Measurements from ENCODE around the gene KIR2DL1.
"Not testable (repeated sequence)": the region's sequence is repeated elsewhere in the genome, so short reads cannot be mapped to it uniquely, and the experiment has no call there.

KIR2DL1 gene

DNA sequence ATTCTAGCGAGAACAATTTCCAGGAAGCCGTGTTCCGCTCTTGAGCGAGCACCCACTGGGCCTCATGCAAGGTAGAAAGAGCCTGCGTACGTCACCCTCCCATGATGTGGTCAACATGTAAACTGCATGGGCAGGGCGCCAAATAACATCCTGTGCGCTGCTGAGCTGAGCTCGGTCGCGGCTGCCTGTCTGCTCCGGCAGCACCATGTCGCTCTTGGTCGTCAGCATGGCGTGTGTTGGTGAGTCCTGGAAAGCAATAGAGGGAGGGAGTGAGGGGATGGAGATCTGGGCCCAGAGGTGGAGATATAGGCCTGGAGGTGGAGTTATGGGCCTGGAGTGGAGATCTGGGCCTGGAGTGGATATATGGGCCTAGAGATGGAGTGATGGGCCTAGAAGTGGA is at the start of gene KIR2DL1:
Gene KIR2DL1, plus strand, starts transcription at position 148 of the 400 bp plus-strand sequence. Its CDS starts 58 bp downstream, at position 206.
- not testable (repeated sequence) for DNase-seq (ENCODE audit: low read depth in 2 of 3, low spot score in 2 of 3)

DNA sequence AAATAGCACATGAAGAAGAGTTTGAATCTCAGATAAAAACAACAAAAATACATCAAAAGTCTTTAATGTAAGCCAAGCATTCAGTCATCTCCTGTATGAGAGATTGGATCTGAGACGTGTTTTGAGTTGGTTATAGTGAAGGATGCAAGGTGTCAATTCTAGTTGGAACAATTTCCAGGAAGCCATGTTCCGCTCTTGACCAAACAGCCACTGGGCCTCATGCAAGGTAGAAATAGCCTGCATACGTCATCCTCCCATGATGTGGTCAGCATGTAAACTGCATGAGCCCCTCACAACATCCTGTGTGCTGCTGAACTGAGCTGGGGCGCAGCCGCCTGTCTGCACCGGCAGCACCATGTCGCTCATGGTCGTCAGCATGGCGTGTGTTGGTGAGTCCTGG is 45.5 kb upstream of the KIR2DL1 start, which contains the start of gene KIR3DL3:
Gene KIR3DL3, plus strand, starts transcription at position 301 of the 400 bp plus-strand sequence. Its CDS starts 55 bp downstream, at position 356.
- DNase-seq (ENCODE audit: low read depth in 2 of 3, low spot score in 2 of 3): no peak

DNA sequence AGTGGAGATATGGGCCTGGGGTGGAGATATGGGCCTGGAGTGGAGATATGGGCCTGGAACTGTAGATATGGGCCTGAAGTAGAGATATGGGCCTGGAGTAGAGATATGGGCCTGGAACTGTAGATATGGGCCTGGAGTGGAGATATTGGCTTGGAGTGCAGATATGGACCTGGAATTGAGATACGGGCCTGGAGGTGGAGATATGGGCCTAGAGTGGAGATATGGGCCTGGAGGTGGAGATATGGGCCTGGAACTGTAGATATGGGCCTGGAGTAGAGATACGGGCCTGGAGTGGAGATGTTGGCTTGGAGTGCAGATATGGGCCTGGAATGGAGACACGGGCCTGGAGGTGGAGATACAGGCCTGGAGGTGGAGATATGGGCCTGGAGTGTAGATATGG is 44.9 kb upstream of the KIR2DL1 start:
- DNase-seq (ENCODE audit: low read depth in 2 of 3, low spot score in 2 of 3): no peak

GRCh38 chr19:54725321-54725720 is 44.3 kb upstream of the KIR2DL1 start:
- DNase-seq (ENCODE audit: low read depth in 2 of 3, low spot score in 2 of 3): no peak

GRCh38 chr19:54727562-54727961 is 42.0 kb upstream of the KIR2DL1 start:
- no peak for DNase-seq (ENCODE audit: low read depth in 2 of 3, low spot score in 2 of 3)

DNA sequence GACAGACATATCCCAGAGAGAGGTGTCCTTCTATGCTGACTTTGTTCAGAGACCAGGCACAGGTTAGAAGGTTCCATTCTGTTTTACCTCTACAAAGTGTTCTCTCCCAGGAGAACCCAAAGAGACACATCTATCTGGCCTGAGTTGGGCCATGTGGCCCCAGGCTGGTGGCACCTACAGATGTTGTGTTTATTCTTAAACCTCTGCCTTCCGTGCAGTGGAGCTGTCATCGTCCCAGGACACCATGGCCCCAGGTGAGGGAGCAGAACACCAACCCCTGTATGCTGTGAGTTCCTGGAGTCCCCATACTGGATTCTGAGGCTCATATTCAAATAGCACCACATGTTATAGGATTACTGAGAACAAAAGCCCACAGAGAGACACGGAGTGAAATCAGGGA is 41.4 kb upstream of the KIR2DL1 start:
- no peak for DNase-seq (ENCODE audit: low read depth in 2 of 3, low spot score in 2 of 3)

- no peak for DNase-seq (ENCODE audit: low read depth in 2 of 3, low spot score in 2 of 3)
These were observed 40.0 kb upstream of the KIR2DL1 start for GRCh38 chr19:54729416-54730188.

- no peak for DNase-seq (ENCODE audit: low read depth in 2 of 3, low spot score in 2 of 3)
These were observed 38.4 kb upstream of the KIR2DL1 start for GRCh38 chr19:54731191-54731590.

- not testable (repeated sequence) for DNase-seq (ENCODE audit: low read depth in 2 of 3, low spot score in 2 of 3)
These were observed 31.3 kb upstream of the KIR2DL1 start, which contains the start of gene KIR2DL3 for GRCh38 chr19:54738306-54738705. Gene KIR2DL3, plus strand, starts transcription at chr19:54738513. Its CDS starts 33 bp downstream, at chr19:54738546.

DNA sequence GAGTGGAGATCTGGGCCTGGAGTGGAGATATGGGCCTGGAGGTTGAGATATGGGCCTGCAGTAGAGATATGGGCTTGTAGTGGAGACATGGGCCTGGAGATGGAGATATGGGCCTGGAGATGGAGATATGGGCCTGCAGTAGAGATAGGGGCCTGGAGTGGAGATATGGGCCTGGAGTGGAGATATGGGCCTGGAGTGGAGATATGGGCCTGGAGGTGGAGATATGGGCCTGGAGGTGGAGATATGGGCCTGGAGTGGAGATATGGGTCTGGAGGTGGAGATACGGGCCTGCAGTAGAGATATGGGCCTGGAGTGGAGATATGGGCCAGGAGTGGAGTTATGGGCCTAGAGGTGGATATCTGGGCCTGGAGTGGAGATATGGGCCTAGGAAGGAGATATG is 30.9 kb upstream of the KIR2DL1 start:
- no peak for DNase-seq (ENCODE audit: low read depth in 2 of 3, low spot score in 2 of 3)

DNA sequence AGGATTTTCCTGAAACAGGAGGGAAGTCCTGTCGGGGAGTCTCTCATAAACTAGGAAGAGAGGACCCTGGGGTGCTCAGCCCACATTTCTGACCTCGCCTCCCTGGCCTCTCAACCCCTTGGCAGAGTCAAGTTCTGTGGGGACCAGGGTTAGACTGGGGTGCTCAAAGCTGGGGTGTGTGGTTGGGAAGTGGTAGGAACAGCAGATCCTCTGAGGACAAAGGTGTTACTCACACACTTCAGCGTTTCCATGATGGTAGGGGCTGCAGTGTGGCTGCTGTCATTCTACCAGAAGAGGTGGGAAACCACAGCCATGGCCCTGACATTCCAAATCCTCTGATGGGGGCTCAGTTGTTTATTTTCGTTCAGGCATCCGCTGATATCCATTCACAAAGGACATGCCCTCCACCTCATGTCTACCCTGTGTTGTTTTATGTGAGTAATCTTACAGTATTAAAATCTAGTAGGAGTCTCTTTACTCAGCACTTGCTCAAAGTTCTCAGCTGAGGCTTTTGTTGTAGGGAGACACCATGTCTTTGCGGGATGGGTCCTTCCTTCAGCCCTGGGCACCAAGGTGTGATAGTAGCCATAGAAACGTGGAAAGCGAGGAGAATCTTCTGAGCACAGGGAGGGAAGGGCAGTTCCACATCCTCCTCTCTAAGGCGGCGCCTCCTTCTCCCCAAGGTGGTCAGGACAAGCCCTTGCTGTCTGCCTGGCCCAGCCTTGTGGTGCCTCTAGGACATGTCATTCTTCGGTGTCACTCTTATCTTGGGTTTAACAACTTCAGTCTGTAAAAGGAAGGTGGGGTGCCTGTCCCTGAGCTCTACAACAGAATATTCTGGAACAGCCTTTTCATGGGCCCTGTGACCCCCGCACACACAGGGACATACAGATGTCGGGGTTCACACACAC is 29.8 kb upstream of the KIR2DL1 start:
- no peak for DNase-seq (ENCODE audit: low read depth in 2 of 3, low spot score in 2 of 3)

DNA sequence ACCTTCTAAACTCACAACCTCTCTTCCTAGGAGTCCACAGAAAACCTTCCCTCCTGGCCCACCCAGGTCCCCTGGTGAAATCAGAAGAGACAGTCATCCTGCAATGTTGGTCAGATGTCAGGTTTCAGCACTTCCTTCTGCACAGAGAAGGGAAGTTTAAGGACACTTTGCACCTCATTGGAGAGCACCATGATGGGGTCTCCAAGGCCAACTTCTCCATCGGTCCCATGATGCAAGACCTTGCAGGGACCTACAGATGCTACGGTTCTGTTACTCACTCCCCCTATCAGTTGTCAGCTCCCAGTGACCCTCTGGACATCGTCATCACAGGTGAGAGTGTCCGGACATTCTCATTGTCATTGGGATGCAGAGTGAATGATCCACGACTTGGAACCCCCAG is 27.6 kb upstream of the KIR2DL1 start:
- not testable (repeated sequence) for DNase-seq (ENCODE audit: low read depth in 2 of 3, low spot score in 2 of 3)

DNA sequence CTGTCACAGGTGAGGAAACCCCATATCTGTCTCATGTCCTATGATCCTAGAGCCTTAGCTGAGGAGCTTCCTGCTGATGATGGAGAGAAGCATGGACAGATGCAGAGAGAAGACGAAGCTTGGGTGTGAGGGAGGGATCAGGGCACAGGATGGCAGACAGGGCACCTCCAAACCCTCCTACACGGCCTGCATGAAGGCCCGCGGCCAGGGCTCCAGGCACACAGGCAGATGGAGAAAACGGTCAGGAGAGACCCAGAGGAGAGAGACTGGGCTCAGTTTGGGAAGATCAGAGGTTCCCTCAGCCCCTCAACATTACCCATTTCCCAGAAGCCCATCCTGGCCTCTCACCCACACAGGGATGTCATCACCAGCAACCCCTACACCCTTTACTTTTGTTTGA is 25.5 kb upstream of the KIR2DL1 start:
- DNase-seq (ENCODE audit: low read depth in 2 of 3, low spot score in 2 of 3): not testable (repeated sequence)

- DNase-seq (ENCODE audit: low read depth in 2 of 3, low spot score in 2 of 3): not testable (repeated sequence)
These were observed 21.8 kb upstream of the KIR2DL1 start for GRCh38 chr19:54747614-54748322.

DNA sequence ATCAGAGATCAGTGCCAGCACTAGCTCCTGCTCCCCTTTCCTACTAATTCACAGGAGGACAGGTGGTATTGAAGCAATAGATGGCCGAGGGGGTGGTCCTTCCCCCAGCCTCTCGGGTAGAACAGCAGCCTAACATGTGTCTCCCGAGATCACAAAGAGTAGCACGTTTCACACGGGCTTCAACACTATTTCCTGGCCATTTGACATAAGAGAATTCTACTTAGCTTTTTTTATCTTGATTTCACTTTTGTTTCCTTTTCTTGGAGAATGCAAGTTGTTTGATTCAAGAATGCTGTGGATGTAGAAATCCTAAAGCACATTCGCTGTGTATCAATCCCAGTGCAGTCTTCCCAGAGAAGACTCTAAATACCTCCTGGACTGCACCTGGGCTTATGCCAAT is 19.3 kb upstream of the KIR2DL1 start:
- not testable (repeated sequence) for DNase-seq (ENCODE audit: low read depth in 2 of 3, low spot score in 2 of 3)

DNA sequence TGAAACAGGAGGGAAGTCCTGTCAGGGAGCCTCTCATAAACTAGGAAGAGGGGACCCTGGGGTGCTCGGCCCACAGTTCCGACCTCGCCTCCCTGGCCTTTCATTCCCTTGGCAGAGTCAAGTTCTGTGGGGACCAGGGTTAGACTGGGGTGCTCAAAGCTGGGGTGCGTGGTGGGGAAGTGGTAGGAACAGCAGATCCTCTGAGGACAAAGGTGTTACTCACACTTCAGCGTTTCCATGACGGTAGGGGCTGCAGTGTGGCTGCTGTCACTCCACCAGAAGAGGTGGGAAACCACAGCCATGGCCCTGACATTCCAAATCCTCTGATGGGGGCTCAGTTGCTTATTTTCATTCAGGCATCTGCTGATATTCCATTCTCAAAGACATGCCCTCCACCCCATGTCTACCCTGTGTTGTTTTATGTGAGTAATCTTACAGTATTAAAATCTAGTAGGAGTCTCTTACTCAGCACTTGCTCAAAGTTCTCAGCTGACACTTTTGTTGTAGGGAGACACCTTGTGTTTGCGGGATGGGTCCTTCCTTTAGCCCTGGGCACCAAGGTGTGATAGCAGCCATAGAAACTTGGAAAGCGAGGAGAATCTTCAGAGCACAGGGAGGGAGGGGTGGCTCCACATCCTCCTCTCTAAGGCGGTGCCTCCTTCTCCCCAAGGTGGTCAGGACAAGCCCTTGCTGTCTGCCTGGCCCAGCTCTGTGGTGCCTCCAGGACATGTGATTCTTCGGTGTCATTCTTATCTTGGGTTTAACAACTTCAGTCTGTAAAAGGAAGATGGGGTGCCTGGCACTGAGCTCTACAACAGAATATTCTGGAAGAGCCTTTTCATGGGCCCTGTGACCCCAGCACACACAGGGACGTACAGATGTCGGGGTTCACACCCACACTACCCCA is 13.1 kb upstream of the KIR2DL1 start:
- DNase-seq (ENCODE audit: low read depth in 2 of 3, low spot score in 2 of 3): not testable (repeated sequence)

DNA sequence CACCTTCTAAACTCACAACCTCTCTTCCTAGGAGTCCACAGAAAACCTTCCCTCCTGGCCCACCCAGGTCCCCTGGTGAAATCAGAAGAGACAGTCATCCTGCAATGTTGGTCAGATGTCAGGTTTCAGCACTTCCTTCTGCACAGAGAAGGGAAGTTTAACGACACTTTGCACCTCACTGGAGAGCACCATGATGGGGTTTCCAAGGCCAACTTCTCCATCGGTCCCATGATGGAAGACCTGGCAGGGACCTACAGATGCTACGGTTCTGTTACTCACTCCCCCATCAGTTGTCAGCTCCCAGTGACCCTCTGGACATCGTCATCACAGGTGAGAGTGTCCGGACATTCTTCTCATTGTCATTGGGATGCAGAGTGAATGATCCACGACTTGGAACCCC is 11.0 kb upstream of the KIR2DL1 start:
- not testable (repeated sequence) for DNase-seq (ENCODE audit: low read depth in 2 of 3, low spot score in 2 of 3)

- not testable (repeated sequence) for DNase-seq (ENCODE audit: low read depth in 2 of 3, low spot score in 2 of 3)
These were observed 5.4 kb upstream of the KIR2DL1 start for GRCh38 chr19:54764219-54764618.

- not testable (repeated sequence) for DNase-seq (ENCODE audit: low read depth in 2 of 3, low spot score in 2 of 3)
These were observed 3.1 kb upstream of the KIR2DL1 start for GRCh38 chr19:54766464-54766863.

- DNase-seq (ENCODE audit: low read depth in 2 of 3, low spot score in 2 of 3): not testable (repeated sequence)
These were observed 918 bp downstream of the KIR2DL1 start for GRCh38 chr19:54770511-54770910.
